SIG-M5 (cell line): Measurements from ENCODE around the gene FBRSL1.
"Not testable (repeated sequence)": the region's sequence is repeated elsewhere in the genome, so short reads cannot be mapped to it uniquely, and the experiment has no call there.

Experiments
- DNase-seq: peaks from one replicate; lab custom pipeline; 2025; lab: John Stamatoyannopoulos, UW

The FBRSL1 gene

GRCh38 chr12:132525833-132526455 lies 36.0 kb downstream of the FBRSL1 start:
- DNase-seq: no peak

- DNase-seq: no peak
Observed at GRCh38 chr12:132527186-132527882, 37.4 kb downstream of the FBRSL1 start.

- no peak for DNase-seq
Observed at GRCh38 chr12:132527883-132528264, 37.9 kb downstream of the FBRSL1 start.

- DNase-seq: no peak
Observed at GRCh38 chr12:132528564-132529106, 38.7 kb downstream of the FBRSL1 start.

GRCh38 chr12:132529156-132529839 lies 39.3 kb downstream of the FBRSL1 start:
- DNase-seq: no peak

- DNase-seq: no peak
Observed at GRCh38 chr12:132529906-132530305, 40.0 kb downstream of the FBRSL1 start.

GRCh38 chr12:132530447-132530846 lies 40.5 kb downstream of the FBRSL1 start:
- no peak for DNase-seq

GRCh38 chr12:132530851-132531250 lies 40.9 kb downstream of the FBRSL1 start:
- DNase-seq: no peak

- not testable (repeated sequence) for DNase-seq
Observed at GRCh38 chr12:132532711-132533583, 43.0 kb downstream of the FBRSL1 start.

- no peak for DNase-seq
Observed at GRCh38 chr12:132533584-132533958, 43.6 kb downstream of the FBRSL1 start.

- DNase-seq: no peak
Observed at GRCh38 chr12:132534076-132534475, 44.1 kb downstream of the FBRSL1 start.

- no peak for DNase-seq
Observed at GRCh38 chr12:132535019-132535418, 45.1 kb downstream of the FBRSL1 start.

GRCh38 chr12:132536102-132536876 lies 46.3 kb downstream of the FBRSL1 start:
- no peak for DNase-seq

- DNase-seq: no peak
Observed at GRCh38 chr12:132537049-132537448, 47.1 kb downstream of the FBRSL1 start.

- DNase-seq: no peak
Observed at GRCh38 chr12:132537836-132538662, 48.1 kb downstream of the FBRSL1 start.

- no peak for DNase-seq
Observed at GRCh38 chr12:132538663-132538990, 48.7 kb downstream of the FBRSL1 start.

GRCh38 chr12:132539016-132539773 lies 49.2 kb downstream of the FBRSL1 start:
- DNase-seq: no peak

GRCh38 chr12:132540436-132540835 lies 50.5 kb downstream of the FBRSL1 start:
- no peak for DNase-seq

- no peak for DNase-seq
Observed at GRCh38 chr12:132541200-132541599, 51.2 kb downstream of the FBRSL1 start.

- no peak for DNase-seq
Observed at GRCh38 chr12:132541996-132542395, 52.0 kb downstream of the FBRSL1 start.
